Left ventricle myocardium superior (tissue), 1 donor: Measurements from ENCODE around the gene ZNF776. TPM values are rescaled to one million over a fixed set of nuclear protein-coding genes. Genes with fewer than 3 reads are reported as not detected.
"Not testable (repeated sequence)": the region's sequence is repeated elsewhere in the genome, so short reads cannot be mapped to it uniquely, and the experiment has no call there.

Experiments
- ATAC-seq: fragments of 200-7000 bp; cut with Tn5 transposase; one replicate; pipeline ENCODE4 v1.9.1; 2020; ENCODE audit warnings: mild to moderate bottlenecking, moderate library complexity
- DNase-seq: peaks from one replicate; pipeline ENCODE4 v3.0.0-alpha.2; 2020
- intact Hi-C: fragments of 100-400 bp; cut with micrococcal nuclease; formaldehyde crosslinking; loops from one replicate; pipeline ENCODE4 v1.11.0; 2022
- long read RNA-seq: library from polyadenylated mRNA; unstranded; transcript quantifications from one replicate; pipeline ENCODE4 v2.0.0, GENCODE V29; 2021
- total RNA-seq: library from RNA; stranded (reverse); fragmentation: NEBNext Ultra II Directional; extraction: Animal tissue kit (Norgen Biotek cat#: 25700); gene quantifications from one replicate; pipeline ENCODE4 v1.2.1, GENCODE V29; 2021
- donor health status: DM: no; HTN: yes; CAD: no; lungs with severe emphysema.

The ZNF776 gene
- 15.9 TPM for total RNA-seq
- long read RNA-seq, full-length matches to known transcripts: 6 of 12 reads
- long read RNA-seq, partial matches to known transcripts: 0 of 12 reads
- long read RNA-seq, other reads (novel, unspliced or antisense): 6 of 12 reads

DNA sequence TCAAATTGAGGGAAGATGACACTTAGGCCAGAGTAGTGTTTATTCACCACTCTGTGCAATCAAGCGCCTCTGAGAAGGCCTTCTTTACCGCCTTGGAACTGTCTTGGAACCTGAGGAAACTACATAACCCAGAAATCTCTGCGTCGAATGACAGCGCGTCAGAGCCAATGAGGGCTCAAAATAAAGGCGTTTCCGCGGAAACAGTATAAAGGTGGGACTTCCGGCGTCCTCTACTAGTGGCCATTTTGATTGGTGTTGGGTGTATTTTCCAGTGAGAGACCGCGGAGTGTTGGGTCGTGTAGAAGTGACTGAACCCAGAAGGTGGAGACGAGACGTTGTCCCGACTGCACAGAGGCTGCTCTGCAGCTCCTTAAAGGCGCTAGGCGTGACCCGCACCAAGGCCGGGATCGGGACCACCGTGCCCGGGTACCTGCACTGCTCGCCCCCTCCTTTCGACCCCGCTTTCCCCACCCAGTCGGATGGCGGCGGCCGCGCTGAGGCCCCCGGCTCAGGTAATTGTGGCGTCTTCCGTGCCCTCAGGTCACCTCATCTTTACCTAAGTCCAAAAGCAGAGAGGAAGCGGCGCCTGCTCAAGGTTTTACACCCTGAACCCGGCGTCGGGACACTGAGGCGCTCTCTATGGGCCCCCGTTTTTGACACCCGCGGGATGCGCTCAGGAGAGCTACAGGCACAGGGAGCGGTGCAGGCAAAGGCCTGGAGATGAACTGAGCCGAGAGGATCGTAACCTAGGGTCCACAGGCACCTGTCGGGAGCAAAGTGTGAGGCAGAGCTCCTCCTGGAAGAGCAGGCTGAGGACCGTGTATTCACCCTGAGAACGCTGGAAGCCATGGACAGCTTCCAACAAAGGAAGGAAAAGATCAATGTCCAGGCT lies at the start of gene ZNF776:
Gene ZNF776 (plus strand): TSS at position 236 of the 892 bp plus-strand sequence. CDS start 244 bp downstream, at position 480.
- DNase-seq (peak; percentile 81), ATAC-seq (peak; percentile 97)
- intact Hi-C loops: no loop called here

DNA sequence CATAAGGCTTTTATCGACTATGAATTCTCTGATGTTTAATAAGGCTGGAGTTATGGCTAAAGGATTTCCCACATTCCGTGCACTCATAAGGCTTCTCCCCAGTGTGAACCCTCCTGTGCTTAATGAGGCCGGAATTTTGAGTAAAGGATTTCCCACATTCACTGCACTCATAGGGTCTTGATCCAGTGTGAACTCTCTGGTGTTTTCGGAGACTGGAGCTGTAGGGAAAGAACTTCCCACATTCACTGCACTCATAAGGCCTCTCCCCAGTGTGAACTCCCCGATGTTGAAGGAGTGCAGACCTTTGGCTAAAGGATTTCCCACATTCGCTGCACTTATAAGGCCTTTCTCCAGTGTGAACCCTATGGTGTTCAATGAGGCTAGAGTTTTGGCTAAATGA lies 45.0 kb upstream of the ZNF776 start:
- ATAC-seq: no peak

DNA sequence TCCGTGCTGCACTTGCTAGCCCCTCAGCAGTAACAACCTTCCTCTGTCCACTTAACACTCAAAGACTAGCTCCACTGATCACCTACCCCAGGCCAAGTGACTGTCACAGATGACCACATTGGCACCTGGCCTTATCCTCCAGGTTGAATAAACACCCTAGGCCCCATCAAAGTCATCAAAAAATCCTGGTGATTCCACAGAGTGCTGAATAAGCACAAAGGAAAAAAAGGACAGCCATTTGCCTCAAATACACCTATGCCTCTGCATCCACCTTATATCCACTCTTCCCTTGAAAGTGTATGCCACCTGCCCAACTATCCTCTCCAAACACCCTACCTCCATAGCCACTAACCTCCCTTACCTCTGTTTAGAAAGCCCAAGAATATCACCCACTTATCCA lies 40.3 kb upstream of the ZNF776 start:
- DNase-seq (no peak), ATAC-seq (no peak)
- intact Hi-C loops: no loop called here

More for the DNA sequence above, 45.0 kb upstream of the ZNF776 start:
- intact Hi-C loops: no loop called here
- DNase-seq: no peak

DNA sequence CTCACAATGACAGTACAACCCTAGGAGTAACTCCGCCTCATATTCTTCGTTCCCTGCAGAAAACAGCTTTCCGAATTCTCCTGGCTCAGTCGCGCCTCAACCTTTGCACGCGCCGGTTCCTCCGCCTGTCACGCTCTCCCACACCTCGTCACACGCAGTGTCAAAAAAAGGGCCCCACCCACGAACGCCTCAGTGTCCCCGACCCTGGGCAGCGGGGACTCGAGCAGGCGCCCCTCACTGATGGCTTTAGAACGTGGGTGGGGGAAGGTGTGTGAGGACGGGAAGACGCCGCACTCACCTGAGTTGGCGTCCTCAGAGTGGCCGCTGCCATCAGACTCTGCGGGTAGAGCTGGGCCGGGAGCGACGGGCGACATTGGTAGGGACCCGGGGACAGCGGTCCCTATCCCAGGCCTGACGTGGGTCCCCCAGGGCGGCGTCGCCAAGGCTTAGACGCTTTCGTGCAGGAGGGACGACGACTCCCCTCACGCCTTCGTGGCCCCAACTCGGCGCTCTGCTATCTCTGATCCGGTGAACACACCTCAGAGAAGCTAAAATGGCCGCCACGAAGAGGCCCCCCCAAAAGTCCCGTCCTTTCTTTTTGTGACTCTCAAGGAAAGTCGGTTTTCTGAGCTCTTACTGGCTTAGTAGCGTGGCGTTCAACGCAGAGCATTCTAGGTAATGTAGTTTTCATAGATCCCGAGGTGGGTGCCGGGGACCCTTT lies 37.8 kb upstream of the ZNF776 start, which contains the start of gene ZNF154:
Gene ZNF154 (minus strand): TSS at position 564 of the 721 bp plus-strand sequence. CDS start 233 bp downstream, at position 331.
- DNase-seq (peak; percentile 39), ATAC-seq (peak; percentile 83)
- intact Hi-C loops: no loop called here

DNA sequence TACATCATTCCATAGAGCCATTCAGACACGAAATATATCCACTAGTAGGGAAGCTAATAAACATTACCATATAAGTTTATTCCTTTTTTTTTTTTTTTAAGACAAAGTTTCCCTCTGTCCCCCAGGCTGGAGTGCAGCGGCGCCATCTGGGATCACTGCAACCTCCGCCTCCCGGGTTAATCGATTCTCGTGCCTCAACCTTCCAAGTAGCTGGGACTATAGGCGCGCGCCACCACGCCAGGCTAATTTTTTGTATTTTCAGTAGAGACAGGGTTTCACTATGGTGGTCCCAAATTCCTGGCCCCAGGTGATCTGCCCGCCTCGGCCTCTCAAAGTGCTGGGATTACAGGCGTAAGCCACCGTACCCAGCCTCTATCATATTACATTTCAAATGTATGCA lies 37.0 kb upstream of the ZNF776 start:
- ATAC-seq (no peak), DNase-seq (no peak)
- intact Hi-C loops: no loop called here

DNA sequence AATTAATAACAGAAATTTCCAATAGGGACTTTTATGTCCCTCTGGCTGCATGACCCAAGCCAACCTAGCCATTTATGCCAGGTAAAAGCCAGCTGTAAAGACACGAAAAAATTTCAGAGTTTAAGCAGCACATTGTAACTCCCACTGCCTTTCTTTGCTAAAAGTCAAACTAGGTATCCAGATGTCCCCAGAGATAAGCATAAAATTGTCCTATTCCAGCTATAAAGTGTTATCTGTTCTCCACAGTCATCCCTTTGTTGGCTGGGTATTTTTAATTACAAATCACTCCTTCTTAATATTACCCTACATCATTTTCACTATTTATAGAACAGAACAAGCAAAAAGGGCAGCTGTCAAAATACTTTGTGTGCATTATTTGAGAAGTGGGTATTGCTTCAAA lies 34.4 kb upstream of the ZNF776 start:
- ATAC-seq: no peak
- intact Hi-C loops: no loop called here
- no peak for DNase-seq

DNA sequence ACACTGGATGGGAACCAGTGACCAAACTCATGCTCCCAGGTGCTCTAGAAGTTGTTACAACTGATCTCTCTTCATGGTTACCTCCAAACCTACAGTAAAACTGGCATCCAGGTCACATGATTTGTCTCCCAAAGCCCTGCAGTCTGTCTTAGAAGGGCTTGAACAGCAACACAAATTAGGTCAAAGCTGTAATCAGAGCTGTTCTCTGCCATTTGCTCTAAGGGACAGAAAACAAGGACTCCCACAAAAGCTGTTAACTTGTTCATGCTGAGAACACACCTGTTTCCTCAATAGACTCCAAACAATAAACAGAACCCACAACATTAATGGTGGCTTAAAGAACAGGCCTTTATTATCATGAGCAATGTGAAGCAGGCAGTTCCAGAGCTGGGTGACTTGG lies 27.2 kb upstream of the ZNF776 start:
- ATAC-seq: no peak
- DNase-seq: no peak
- intact Hi-C loops: no loop called here

DNA sequence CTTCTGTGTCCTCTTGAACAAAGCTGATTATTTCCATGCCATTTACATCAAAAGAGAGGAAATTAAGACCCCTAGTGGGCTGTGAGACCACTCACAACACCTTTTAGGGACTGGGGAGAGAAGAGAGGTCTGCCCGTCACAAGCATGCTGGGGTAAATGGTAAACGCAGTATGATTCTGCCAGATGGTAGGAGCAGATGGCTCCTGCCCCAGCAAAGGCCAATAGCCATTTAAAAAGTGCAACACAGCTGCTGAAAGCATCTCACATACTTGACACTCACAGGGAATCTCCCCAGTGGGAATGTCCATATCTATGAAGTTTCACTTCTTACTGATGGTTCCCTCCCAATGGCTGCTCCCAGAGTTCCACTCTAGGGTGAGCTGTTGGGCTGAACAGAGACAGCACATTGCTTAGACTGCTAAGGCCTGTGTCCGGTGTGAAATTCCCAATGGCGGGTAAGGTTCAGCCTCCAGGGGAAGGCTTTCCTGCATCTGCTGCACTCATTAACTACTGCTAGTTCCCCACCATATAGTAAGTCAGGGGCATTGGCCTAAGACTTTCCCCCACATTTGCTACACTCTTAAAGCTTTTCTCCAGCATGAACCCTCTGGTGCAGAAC lies 26.6 kb upstream of the ZNF776 start:
- intact Hi-C loops: no loop called here
- no peak for ATAC-seq
- DNase-seq: no peak

DNA sequence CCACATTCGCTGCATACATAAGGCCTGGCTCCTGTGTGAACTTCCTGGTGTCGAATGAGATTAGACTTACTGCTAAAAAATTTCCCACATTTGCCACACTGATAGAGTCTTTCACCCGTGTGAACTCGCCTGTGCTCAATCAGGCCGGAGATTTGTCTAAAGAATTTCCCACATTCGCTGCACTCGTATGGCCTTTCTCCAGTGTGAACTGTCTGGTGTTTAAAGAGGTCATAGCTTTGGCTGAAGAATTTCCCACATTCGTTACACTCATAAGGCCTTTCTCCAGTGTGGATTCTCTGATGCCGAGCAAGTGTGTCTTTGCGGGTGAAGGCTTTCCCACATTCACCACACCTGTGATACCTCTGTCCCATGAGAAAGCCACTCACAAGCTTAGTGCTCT lies 25.7 kb upstream of the ZNF776 start:
- DNase-seq (no peak), ATAC-seq (no peak)
- intact Hi-C loops: no loop called here

DNA sequence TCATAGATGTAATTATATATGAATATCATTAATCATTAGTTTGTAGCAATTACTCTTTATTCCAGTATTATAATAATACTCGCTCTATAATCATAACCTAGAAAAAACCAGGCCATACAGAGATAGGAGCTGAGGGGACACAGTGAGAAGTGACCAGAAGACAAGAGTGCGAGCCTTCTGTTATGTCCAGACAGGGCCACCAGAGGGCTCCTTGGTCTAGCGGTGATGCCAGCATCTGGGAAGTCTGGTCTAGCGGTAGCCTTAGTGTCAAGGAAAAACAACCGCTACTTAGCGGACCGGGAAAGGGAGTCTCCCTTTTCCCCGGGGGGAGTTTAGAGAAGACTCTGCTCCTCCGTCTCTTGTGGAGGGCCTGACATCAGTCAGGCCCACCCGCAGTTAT lies 8.3 kb upstream of the ZNF776 start:
- DNase-seq (peak; percentile 70), ATAC-seq (peak; percentile 86)

DNA sequence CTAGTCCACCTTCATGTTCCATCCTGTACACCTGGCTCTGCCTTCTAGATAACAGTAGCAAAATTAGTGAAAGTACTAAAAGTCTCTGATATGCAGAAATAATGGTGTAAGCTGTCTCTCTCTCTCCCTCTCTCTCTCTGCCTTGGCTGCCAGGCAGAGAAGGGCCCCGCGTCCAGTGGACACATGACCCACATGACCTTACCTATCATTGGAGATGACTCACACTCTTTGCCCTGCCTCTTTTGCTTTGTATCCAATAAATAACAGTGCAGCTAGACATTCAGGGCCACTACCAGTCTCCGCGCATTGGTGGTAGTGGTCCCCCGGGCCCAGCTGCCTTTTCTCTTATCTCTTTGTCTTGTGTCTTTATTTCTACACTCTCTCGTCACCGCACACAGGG lies 7.8 kb upstream of the ZNF776 start:
- ATAC-seq, intact Hi-C loops, DNase-seq: not testable (repeated sequence)

More for the DNA sequence above, 8.3 kb upstream of the ZNF776 start:
- intact Hi-C loops: not testable (repeated sequence)

DNA sequence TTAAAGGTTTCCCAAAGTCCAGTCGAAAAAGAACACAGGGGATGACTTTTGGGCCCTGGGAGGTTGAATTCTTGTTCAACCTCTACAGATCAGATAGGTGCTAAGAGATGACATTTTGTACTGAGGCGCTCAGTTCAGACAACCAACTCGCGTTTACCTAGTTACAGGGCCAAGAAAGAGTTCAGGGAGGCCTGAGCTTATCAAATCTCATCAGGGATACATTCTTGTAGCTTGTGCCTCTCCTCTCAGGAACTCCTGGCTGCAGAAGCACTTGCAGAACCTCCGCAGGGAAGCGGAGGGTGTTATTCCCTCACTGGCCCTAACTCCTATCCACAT lies 825 bp downstream of the ZNF776 start:
- intact Hi-C loops: no loop called here
- DNase-seq: no peak
- peak; percentile 15 for ATAC-seq

DNA sequence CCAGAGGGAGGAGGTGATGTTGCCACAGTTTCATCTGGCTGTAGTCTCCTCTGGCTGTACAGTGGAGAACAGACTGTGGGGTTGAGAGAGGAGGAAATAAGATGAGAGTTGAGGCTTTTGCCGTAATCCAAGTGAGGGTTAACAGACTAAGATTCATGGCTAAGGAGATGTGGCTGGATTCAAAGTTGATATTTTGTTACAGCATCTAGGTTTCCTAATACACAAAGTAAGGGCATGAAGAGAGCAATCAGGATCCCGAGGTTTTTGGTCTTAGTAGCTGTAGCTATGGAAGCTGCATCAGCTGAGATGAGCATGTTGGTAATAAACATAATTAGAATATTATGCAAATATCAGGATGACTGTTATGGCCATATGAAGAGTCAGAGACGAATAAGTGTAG lies 1.4 kb downstream of the ZNF776 start:
- no peak for ATAC-seq
- intact Hi-C loops: no loop called here
- DNase-seq: no peak

DNA sequence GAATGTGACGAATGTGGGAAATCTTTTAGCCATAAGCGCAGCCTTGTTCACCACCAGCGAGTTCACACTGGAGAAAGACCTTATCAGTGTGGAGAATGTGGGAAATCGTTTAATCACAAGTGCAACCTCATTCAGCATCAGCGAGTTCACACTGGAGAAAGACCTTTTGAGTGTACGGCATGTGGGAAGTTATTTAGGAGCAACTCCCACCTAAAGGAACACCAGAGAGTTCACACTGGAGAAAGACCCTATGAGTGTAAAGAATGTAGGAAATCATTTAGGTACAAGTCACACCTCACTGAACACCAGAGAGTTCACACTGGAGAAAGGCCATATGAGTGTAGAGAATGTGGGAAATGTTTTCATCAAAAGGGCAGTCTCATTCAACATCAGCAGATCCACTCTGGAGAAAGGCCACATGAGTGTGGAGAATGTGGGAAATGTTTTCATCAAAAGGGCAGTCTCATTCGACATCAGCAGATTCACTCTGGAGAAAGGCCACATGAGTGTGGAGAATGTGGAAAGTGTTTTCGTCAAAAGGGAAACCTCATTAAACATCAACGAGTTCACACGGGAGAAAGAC lies 7.6 kb downstream of the ZNF776 start:
- intact Hi-C loops: no loop called here
- no peak for ATAC-seq
- no peak for DNase-seq

DNA sequence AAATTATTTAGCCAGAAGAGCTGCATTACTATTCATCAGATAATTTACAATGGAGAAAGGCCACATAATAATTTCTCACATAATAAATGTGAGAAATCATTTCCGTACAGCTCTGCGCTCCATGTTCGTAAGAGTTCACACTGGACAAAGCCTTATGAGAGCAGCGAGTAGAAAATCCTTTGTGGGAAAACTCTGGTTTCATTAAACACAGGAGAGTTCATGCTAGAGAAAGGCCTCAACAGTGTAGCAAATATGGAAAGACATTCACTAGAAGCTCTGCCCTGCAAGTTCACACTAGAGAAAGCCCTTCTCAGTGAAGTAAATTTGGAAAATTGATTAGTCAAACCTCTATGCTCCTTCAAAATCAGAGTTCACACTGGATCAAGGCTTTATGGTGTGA lies 8.4 kb downstream of the ZNF776 start:
- intact Hi-C loops: no loop called here

DNA sequence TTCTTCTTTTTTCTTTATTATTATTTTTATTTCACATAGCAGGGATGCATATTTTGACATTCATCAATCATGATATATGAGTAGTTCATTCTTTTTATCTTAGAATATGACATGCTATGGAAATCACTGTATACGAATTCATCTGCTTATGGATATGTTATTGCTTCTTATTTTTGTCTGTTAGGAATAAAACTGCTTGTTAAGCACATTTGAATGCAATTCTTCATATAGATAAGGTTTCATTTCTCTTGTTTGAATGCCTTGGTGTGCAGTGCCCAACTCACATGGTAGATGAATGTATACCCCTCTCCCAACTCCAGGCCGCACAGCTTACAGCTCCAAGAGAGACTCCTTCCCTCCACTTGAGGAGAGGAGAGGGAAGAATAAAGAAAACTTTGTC lies 11.3 kb downstream of the ZNF776 start:
- ATAC-seq (no peak), DNase-seq (no peak)
- intact Hi-C loops: no loop called here

More for the DNA sequence above, 8.4 kb downstream of the ZNF776 start:
- DNase-seq: no peak
- ATAC-seq: no peak

DNA sequence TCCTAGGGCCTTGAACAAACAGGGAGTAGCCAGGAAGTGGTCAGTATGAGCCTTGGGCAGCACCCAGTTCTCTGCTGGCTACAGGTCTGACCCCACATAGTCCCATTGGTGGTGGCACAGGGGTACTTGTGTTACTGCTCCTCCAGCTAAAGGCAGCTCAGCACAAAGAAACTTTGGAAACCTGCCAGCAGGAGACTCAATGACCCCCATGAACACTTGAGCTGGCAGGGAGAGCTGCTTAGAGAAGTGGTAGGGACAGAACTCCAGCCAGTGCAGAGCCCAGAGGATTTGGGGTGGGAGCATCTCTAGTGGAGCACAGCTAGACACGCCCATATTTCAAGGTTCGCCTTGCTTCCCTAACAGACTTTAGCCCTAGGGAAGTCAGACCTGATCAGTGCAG lies 12.5 kb downstream of the ZNF776 start:
- no peak for ATAC-seq
- intact Hi-C loops: no loop called here

DNA sequence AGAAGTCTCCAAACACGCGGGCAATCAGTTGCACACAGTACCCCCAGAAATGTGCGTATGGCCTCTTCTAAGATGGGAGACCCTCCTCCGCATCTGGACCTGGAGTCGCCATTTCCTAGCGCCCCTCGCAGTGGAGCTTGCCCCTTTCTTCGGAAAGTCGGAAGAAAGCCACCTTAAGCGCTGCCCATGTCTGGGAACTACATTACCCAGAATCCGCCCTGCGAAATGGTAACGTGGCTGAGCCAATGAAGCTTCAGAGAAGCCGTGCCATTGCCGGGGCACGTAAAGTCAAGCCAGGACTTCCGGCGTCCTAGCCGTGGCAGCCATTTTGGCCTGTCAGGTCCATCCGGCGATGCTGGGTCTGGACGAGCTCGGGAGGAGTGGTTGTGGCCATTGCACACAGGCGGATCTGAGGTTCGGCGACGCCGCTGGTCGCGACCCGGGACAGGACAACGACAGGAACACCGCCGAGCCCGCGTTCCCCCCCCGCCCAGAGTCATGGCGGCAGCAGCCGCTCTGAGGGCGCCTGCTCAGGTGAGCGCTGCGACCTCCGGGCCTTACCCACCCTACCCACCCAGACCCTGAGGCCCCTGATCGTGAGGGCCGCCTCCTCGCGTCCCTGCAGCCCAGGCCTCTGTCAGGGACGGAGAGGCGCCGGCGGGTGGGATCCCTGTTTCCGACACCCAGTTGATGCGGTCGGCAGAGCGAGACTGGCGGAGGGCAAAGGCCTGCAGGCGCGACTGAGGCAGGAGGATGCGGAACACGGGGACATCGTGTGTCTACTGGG lies 22.9 kb downstream of the ZNF776 start, which contains the start of gene ZNF586:
Gene ZNF586 (plus strand): TSS at position 332 of the 787 bp plus-strand sequence. CDS start 167 bp downstream, at position 499.
- intact Hi-C loops: no loop called here
- DNase-seq (peak; percentile 93), ATAC-seq (peak; percentile 98)

More for the DNA sequence above, 12.5 kb downstream of the ZNF776 start:
- no peak for DNase-seq
